SK-N-SH (cell line): ENCODE measurements around the gene NECTIN2.

Experiments used
- EZH2phosphoT487 ChIP-seq: fragments of 200-600 bp; sonication (generic); IDR thresholded peaks from 2 replicates; pipeline ENCODE4 v1.6.1; 2017; ENCODE audit warnings: low read depth, mixed run types, mild to moderate bottlenecking, antibody characterized with exemption, moderate library complexity, borderline replicate concordance
- FOXM1 ChIP-seq: IDR thresholded peaks from 2 replicates; pipeline ENCODE4 v1.4.0; 2012; ENCODE audit warnings: low read depth, mild to moderate bottlenecking
- GATA2 ChIP-seq: sonication (generic); formaldehyde crosslinking; IDR thresholded peaks from 2 replicates; pipeline ENCODE4 v1.5.0; 2020; ENCODE audit warnings: mild to moderate bottlenecking, missing genetic modification reagents
- IRF3 ChIP-seq: fragments of 150-350 bp; IDR thresholded peaks from 2 replicates; pipeline ENCODE4 v1.6.1; 2016; ENCODE audit warnings: mild to moderate bottlenecking, low read depth, low read length
- POLR2AphosphoS5 ChIP-seq: IDR thresholded peaks from 2 replicates; pipeline ENCODE4 v1.6.1; 2012; ENCODE audit warnings: low read depth, low read length
- REST ChIP-seq: IDR thresholded peaks from 2 replicates; pipeline ENCODE4 v1.6.1; 2012; ENCODE audit warnings: mild to moderate bottlenecking, low read depth, low read length, moderate library complexity
- TEAD4 ChIP-seq: IDR thresholded peaks from 2 replicates; pipeline ENCODE4 v1.4.0; 2012; ENCODE audit warnings: mild to moderate bottlenecking, borderline replicate concordance; ENCODE audit not compliant: insufficient read depth
- USF2 ChIP-seq: fragments of 150-350 bp; IDR thresholded peaks from 2 replicates; pipeline ENCODE4 v1.6.1; 2017; ENCODE audit warnings: antibody characterized with exemption, low read length, low read depth, borderline replicate concordance
- YY1 ChIP-seq: IDR thresholded peaks from 2 replicates; pipeline ENCODE4 v1.4.0; 2012; ENCODE audit warnings: low read depth, mild to moderate bottlenecking
- TF ChIP-seq, protein P1 (sequence below): fragments of 200-600 bp; sonication (generic); IDR thresholded peaks from 2 replicates; pipeline ENCODE4 v1.6.1; 2017; ENCODE audit warnings: antibody characterized with exemption, mild to moderate bottlenecking, moderate library complexity

DNA sequence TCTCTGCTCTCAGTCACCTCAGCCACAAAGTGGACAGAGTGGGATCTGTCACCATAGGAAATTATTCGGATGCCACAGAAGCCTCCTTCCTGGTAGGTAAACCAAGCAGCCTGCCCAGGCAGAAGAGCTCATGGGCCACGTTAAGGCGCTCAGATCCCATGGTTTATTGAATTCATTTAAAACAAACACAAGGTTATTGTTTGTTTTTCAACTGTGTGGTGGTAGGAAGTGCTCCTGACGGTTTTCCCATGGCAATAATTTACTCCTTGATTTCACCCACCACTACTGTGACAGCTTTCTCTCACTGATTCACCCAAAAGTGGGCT is 22.8 kb upstream of the NECTIN2 start:
- TF ChIP-seq USF2 (no peak), EZH2phosphoT487 (no peak), REST (no peak), TEAD4 (no peak), FOXM1 (no peak), YY1 (no peak), IRF3 (no peak), GATA2 (CRISPR knock-in tag) (no peak), POLR2AphosphoS5 (no peak)
- TF ChIP-seq, protein P1, sequence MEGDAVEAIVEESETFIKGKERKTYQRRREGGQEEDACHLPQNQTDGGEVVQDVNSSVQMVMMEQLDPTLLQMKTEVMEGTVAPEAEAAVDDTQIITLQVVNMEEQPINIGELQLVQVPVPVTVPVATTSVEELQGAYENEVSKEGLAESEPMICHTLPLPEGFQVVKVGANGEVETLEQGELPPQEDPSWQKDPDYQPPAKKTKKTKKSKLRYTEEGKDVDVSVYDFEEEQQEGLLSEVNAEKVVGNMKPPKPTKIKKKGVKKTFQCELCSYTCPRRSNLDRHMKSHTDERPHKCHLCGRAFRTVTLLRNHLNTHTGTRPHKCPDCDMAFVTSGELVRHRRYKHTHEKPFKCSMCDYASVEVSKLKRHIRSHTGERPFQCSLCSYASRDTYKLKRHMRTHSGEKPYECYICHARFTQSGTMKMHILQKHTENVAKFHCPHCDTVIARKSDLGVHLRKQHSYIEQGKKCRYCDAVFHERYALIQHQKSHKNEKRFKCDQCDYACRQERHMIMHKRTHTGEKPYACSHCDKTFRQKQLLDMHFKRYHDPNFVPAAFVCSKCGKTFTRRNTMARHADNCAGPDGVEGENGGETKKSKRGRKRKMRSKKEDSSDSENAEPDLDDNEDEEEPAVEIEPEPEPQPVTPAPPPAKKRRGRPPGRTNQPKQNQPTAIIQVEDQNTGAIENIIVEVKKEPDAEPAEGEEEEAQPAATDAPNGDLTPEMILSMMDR, result no peak
